ENCODE data around the gene CABCOCO1. TPM values are rescaled to one million over a fixed set of nuclear protein-coding genes. Genes with fewer than 3 reads are reported as not detected.

The CABCOCO1 gene
- polyA plus RNA-seq, 1 experiment, result 1.1 TPM

DNA sequence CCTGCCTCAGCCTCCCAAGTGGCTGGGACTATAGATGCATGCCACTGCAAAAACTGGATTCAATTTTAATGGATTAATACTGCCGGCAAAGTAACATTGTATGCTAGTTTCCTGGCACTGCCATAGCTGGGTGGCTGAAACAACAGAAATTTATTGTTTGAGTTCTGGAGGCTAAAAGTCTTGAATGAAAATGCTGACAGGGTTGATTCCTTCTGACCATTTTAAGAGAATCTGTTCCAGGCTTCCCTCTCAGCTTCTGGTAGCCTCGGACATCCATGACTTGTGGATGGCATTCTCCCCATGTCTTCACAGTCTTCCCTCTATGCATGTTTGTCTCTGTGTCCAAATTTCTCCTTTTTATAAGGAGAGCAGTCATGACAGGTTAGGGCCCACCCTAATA lies 151.4 kb downstream of the CABCOCO1 start:
- H3K27ac ChIP-seq (ENCODE audit: low read depth, low read length), result no peak overlapping the region
- no peak overlapping the region for H3K4me3 ChIP-seq (ENCODE audit: low read depth, low read length)
- H3K27me3 ChIP-seq (ENCODE audit: control insufficient read depth, insufficient read depth, low read length), result no peaks in the 10 kb centered on the region
- DNase-seq (ENCODE audit: low read depth, low spot score), result no peak
- POLR2A ChIA-PET, result no interaction called here
- CTCF ChIA-PET, result no interaction called here
- TF ChIP-seq, protein P1, sequence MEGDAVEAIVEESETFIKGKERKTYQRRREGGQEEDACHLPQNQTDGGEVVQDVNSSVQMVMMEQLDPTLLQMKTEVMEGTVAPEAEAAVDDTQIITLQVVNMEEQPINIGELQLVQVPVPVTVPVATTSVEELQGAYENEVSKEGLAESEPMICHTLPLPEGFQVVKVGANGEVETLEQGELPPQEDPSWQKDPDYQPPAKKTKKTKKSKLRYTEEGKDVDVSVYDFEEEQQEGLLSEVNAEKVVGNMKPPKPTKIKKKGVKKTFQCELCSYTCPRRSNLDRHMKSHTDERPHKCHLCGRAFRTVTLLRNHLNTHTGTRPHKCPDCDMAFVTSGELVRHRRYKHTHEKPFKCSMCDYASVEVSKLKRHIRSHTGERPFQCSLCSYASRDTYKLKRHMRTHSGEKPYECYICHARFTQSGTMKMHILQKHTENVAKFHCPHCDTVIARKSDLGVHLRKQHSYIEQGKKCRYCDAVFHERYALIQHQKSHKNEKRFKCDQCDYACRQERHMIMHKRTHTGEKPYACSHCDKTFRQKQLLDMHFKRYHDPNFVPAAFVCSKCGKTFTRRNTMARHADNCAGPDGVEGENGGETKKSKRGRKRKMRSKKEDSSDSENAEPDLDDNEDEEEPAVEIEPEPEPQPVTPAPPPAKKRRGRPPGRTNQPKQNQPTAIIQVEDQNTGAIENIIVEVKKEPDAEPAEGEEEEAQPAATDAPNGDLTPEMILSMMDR (IDR thresholded peaks at IDR 0.05; ENCODE audit: low read depth, low read length), result no peak
- H3K9me3 ChIP-seq (ENCODE audit: control insufficient read depth, insufficient read depth, low read length), result no peaks in the 10 kb centered on the region

DNA sequence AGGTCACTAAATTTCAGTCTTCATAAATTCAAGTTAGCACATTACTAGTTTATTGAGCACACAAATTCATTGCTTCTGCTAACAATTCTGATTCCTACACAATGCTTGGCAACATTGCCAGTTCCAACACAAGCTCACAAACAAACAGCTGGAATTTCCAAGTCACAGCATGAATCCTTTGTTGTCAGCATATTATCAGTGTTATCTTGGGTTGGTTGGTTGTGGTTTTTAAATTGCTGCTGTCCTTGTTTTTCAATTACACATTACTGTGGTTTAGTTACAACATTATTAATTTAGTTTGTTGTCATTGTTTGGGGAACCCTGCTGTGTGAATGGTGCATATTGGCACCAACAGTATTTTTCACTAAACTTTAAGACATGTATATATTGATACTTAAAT lies 152.8 kb downstream of the CABCOCO1 start:
- ChIA-PET POLR2A (no interaction called here), CTCF (no interaction called here)
- Histone ChIP-seq H3K27me3 (ENCODE audit: control insufficient read depth, insufficient read depth, low read length) (no peaks in the 10 kb centered on the region), H3K4me3 (ENCODE audit: low read depth, low read length) (no peak overlapping the region), H3K9me3 (ENCODE audit: control insufficient read depth, insufficient read depth, low read length) (no peaks in the 10 kb centered on the region), H3K27ac (ENCODE audit: low read depth, low read length) (no peak overlapping the region)
- DNase-seq (ENCODE audit: low read depth, low spot score), result no peak
- TF ChIP-seq, protein P1 (IDR thresholded peaks at IDR 0.05; ENCODE audit: low read depth, low read length), result no peak

Other genes with a start within 250 kb of the CABCOCO1 start
- 2.3 TPM in 2 replicates for gene TMEM26, start 209.5 kb upstream of the CABCOCO1 start, polyA plus RNA-seq (2011; rRNA removed)
- 132 and 137 TPM in 2 replicates for gene ARID5B, start 238.8 kb downstream of the CABCOCO1 start, polyA plus RNA-seq (2011; rRNA removed)

Measured in AG04450 (cell line).